HG02610 (cell line): ENCODE data around the gene UNK.

Source experiments
- ATAC-seq: cut with Tn5 transposase; IDR thresholded peaks from one replicate; pipeline ENCODE4 v1.9.1; 2021; ENCODE audit warnings: mild to moderate bottlenecking, moderate library complexity; ENCODE audit not compliant: unreplicated experiment

UNK gene

GRCh38 chr17:75832164-75832651, 47.6 kb downstream of the UNK start:
- no peak for ATAC-seq

GRCh38 chr17:75832652-75833400, 48.2 kb downstream of the UNK start:
- ATAC-seq: no peak

- no peak for ATAC-seq
Observed at GRCh38 chr17:75834279-75834920, 49.8 kb downstream of the UNK start.

- ATAC-seq: no peak
Observed at GRCh38 chr17:75834928-75835653, 50.5 kb downstream of the UNK start.

- ATAC-seq: no peak
Observed at GRCh38 chr17:75835654-75835987, 51.0 kb downstream of the UNK start.

GRCh38 chr17:75836605-75837004, 52.0 kb downstream of the UNK start:
- no peak for ATAC-seq

- ATAC-seq: no peak
Observed at GRCh38 chr17:75837899-75838298, 53.3 kb downstream of the UNK start.

- ATAC-seq: no peak
Observed at GRCh38 chr17:75838410-75838809, 53.8 kb downstream of the UNK start.

GRCh38 chr17:75839942-75840798, 55.6 kb downstream of the UNK start:
- no peak for ATAC-seq

- ATAC-seq: no peak
Observed at GRCh38 chr17:75840799-75841164, 56.2 kb downstream of the UNK start.

GRCh38 chr17:75842411-75842810, 57.8 kb downstream of the UNK start:
- no peak for ATAC-seq

GRCh38 chr17:75842963-75843576, 58.5 kb downstream of the UNK start:
- ATAC-seq: no peak

GRCh38 chr17:75843577-75844529, 59.2 kb downstream of the UNK start, which contains the start of gene UNC13D:
UNC13D (minus strand) TSS chr17:75844404; CDS start chr17:75844337, 67 bp downstream.
- no peak for ATAC-seq

GRCh38 chr17:75844530-75845057, 60.0 kb downstream of the UNK start:
- ATAC-seq: no peak

GRCh38 chr17:75845058-75845711, 60.6 kb downstream of the UNK start:
- peak; percentile 79 for ATAC-seq

- no peak for ATAC-seq
Observed at GRCh38 chr17:75845933-75846691, 61.5 kb downstream of the UNK start.

- no peak for ATAC-seq
Observed at GRCh38 chr17:75846692-75847613, 62.3 kb downstream of the UNK start.
